Stimulated activated naive CD8-positive, alpha-beta T cell treated with anti-CD3 and anti-CD28 coated beads, Interleukin-15, Interleukin-2, amounts not matched to agents 100 U/mL and 50 U/mL, for 24 hours (primary cell): ENCODE results near the gene RIPK1.

ENCODE experiments used
- ATAC-seq: fragments of 150-1000 bp; cut with Tn5 transposase; one replicate; pipeline ENCODE4 v1.10.0; 2021
- DNase-seq: peaks from one replicate; pipeline ENCODE4 v3.0.0; 2021

Gene RIPK1

DNA sequence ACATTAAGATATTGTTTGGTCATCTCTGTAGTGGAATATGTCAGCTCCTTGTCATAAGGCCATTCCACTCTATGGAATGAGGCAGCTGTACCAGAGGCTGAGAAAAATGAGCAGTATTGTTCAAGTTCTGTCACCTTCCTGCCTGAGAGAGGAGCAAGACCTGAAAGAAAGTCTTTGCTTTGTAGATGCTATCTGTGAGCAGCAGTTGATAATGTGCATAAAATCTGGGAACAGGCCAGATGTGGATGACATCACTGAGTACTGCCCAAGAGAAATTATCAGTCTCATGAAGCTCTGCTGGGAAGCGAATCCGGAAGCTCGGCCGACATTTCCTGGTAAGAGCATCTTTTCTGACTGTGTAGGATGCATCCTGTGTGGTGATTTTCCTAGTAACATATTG is 16.8 kb downstream of the RIPK1 start:
- ATAC-seq, result no peak

DNA sequence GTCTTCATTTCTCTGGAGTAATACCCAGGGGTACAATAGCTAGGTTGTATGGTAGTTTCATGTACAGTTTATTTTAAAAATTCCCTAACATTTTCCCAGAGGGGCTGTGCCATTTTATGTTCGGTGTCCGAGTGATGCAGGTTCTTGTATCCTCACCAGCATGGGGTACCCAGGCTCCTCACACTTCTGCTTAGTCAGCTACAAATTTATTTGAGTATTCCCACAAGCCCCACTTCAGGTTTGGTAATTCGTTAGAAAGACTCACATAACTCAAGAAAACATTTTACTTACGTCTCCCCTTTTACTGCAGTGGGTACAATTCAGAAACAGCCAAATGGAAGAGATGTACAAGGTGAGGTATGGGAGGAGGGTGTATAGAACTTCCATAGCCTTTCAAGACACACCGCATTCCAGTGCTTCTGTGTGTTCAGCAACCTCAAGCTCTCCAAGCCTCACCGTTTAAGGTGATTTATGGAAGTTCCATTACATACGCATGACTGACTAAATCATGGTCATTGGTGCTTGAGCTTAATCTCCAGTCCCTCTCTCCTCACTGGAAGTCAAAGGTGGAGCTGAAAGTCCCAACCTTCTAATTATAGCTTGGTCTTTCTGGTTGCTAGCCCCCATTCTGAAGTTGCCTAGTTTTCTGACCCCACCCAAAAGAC is 18.1 kb downstream of the RIPK1 start:
- DNase-seq (no peak), ATAC-seq (no peak)

More for the DNA sequence above, 16.8 kb downstream of the RIPK1 start:
- no peak for DNase-seq

DNA sequence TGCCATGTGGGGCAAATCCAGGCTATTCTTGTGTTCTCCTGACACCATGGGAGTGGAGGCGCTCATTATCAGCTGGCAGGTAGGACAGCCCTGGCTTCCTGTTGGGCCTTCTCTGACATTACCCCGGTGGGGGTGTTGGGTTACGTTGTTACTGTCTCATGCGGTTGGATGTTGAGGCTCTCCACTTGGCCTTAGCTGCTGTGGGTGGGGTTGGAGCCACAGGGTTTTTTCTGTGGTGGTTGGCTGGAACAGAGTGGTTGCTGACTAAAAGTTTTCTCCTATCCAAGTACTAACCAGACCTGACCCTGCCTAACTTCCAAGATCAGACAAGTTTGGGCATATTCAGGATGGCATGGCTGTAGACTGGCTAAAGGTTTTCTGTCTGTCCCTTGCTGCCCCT is 20.2 kb downstream of the RIPK1 start:
- no peak for DNase-seq
- ATAC-seq, result peak; percentile 28

DNA sequence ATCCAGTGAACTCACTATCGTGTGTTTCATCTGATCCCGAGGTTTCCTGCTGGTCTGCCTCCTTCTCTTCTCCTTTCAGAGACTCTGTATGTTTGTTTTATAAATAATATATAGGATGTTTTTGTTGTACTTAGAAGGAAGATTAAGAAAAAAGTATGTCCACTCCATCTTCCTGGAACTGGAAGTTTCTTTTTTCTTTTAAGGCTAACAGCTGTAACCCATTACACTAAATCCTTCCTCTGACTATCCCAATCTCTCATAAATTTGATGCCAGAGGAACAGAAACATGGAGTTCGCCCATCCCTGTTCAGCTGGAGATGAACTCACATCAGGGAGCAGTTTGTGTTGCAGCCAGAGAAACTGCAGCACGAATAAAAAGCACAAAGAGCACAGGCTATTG is 20.7 kb downstream of the RIPK1 start:
- no peak for DNase-seq
- ATAC-seq, result no peak

DNA sequence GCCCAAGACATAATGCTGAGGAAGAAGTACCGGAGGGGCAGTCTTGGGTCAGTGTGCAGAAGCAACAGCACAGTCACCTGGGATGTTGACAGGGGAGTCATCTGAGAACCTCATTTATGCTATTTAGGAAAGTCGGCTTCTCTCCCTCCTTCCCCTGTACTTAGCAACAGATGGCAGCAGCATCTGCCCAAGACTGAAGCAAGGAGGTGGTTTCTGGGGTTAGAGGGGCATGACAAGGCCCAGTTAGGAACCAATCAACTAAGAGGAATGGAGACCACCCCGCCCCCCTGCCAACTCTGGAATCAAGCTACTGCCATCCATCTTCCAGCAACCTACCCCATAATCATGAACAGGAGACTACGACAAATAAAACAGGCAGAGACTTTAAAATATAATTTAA is 21.7 kb downstream of the RIPK1 start:
- ATAC-seq (peak; percentile 23), DNase-seq (no peak)

DNA sequence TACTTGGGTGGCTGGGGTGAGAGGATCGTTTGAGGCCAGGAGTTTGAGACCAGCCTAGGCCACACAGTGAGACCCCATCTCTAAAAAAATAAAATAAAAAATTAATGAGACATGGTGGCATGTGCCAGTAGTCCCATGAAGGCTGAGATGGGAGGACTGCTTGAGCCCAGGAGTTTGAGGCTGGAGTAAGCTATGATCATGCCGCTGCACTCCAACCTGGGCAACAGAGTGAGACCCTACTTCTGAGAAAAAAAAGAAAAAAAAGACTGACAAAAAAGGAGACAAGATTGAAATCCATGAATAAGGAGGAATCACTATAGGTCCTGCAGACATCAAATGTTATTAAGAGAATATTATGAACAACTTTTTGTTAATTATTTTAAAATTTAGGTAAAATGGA is 26.5 kb downstream of the RIPK1 start:
- ATAC-seq (no peak), DNase-seq (no peak)

DNA sequence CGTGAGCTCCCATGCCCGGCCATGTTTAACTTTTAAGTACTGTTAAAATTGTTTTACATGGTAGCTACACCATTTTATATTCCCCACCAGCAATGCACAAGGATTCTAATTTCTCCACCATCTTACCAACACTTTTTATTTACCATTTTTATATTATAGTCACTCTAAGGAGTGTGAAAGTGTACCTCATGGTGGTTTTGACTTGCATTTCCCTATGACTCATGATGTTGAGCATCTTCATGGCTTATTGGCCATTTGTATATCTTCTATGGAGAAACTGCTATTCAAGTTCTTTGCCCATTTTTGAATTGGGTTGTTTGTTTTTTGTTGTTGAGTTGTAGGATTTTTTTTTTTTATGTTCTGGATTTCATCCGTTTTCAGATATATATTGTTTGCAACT is 34.6 kb downstream of the RIPK1 start:
- ATAC-seq, result no peak
- DNase-seq, result no peak

DNA sequence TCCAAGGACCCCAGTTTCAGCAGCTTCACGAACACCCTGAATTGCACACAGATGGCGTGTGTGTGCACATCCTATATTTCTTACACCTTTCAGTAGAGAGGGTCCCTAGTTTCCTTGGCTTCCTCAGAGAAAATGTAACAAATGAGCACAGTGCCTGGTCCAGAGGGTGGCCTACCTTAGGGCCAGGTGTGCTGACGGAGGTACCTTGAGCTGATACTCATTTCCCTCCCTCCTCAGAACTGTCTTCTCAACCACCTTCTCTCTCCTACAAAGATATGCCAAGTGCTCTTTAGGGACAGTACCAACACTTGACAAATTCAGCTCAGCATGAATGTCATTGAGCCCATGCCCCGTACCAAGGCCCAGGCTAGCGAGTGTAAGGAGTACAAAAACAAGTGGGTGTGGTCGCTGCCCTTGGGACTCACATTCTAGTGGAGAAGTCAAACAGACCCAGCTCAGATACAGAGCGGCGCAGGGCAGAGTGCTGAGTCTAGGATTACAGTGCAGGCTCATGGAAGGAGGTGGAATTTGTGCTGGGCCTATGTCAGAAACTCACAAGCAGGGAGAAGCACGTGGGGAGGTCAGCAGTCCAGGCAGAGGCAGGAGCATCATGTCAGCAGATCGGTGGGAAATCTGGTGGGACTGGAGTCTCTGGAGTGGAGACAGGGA is 40.6 kb downstream of the RIPK1 start:
- ATAC-seq, result no peak
- DNase-seq, result no peak

DNA sequence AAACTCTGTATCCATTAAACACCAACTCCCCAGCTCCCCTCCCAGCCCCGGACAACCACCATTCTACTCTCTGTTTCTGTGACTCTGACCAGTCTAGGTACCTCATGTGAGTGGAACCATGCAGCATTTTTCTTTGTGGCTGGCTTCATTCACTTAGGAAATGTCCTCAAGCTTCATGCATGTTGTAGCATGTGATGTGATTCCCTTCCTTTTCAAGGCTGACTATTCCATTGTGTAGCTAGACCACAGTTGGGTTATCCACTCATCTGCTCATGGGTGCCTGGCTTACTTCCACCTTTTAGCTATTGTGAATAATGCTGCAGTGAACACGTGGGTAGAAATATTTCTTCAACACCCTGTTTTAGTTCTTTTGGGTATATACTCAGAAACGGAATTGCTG is 41.5 kb downstream of the RIPK1 start:
- DNase-seq (no peak), ATAC-seq (no peak)

DNA sequence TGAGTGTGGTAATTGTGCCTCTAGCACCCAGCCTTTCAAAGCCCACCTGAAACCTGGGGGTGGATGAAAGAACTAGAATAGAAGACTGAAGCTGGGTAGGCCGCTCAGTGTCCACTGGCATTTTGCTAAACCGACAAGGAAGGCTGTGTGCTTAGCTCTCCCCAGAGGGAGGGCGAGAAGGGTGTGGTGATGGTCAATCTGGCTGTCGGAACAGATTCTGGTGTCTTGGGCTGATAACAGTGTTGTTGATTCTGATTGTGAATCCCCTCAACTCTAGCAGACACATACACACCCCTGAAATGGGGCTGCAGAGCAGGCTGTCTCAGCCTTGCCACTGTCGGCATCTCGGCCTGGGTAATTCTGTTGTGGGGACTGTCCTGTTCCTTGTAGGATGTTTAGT is 46.1 kb downstream of the RIPK1 start:
- DNase-seq (no peak), ATAC-seq (no peak)

DNA sequence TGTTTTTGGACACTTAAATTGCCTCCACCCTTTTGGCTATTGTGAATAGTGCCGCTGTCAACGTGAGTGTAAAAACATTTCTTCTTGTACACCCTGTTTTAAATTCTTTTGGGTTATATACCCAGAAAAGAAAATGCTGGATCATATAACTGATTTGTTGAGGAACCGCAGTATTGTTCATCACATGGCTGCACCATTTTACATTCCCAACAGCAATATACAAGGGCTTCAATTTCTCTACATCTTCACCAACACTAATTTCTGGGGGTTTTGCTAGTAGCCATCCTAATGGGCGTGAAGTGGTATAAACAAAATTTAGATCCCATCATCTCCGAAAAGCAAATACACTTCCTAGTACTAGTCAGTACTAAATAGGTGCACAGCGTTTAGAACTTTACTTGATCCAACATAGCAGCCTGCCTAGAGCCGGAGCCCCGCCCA is 49.6 kb downstream of the RIPK1 start:
- DNase-seq (no peak), ATAC-seq (no peak)

DNA sequence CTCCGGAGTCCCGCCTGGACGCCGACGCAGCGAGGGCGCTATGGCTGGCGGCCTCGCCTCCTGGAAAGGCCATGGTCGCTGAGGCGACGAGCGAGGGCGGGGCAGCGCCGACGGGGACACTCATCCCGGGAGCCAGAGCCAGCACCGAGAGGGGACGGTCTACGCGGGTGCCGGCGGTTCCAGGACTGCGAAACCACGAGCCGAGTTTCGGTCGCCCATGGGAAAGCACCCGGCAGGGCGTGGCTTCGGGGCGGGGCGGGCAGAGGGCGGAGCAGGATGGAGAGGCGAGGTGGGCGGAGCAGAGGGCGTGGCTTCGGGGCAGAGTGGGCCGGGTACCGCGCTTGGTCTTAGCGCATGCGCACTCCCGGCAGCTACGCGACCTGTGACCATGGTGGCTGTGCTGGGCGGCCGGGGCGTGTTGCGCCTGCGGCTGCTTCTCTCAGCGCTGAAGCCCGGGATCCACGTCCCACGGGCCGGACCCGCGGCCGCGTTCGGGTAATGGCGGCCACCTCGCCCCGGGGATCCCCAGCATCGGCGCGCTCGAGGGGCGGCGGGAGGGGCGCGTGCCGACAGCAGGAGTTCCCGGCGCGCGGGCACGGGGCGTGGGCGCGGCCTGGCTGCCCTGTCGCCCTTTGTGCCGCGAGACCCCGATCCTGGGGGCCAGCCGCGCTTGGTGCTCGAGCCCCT is 50.2 kb downstream of the RIPK1 start, which contains the start of gene BPHL:
Gene BPHL, plus strand, starts transcription at position 359 of the 687 bp plus-strand sequence. Its CDS starts 30 bp downstream, at position 389.
- peak; percentile 100 for DNase-seq
- ATAC-seq, result peak; percentile 94

DNA sequence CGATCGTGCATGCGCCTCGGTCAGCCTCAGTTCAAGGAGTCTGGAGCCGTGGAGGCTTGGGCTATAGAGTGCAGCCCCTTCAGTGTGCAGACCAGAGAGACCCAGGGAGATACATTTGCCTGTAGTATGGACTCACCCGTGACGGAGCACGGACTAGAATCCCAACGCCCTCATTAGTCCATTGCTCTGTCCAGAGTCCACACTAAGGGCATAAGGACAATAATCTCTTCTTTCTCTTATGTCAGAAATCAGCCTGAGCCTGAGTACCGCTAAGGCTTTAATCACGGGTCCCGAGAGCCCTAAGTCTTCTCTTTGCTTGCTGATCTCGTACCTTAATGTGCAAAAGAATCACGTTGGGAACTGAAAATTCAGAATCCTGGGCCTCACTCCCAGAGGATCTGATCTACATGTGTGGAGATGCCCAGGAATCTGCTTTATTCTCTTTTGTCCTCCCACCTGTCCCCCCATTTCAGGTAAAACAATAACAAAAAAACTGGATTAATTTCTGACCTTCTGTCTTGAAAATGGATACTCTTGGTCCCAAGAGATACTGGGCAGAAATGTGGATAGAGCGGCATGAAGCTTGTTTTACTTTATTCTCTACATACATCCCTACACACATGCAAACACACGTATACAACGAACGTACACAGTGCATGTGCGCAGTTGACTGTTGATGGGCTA is 50.9 kb downstream of the RIPK1 start:
- no peak for DNase-seq
- peak; percentile 25 for ATAC-seq

DNA sequence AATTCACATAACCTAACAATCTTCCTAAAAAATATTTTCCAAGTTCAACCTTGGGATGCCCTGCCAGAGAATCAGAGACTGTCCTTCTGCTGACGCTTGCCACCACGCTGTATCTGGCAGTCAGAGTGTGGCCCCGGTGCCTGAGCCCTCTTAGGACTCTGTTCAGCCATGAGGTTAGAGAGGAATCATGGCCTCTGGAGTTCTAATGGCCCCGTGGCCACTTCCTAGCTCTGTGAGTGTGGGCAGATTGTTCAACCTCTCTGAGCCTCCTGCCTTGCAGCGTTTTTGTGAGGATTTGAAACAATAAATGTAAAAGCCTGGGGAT is 52.4 kb downstream of the RIPK1 start:
- ATAC-seq (no peak), DNase-seq (no peak)

DNA sequence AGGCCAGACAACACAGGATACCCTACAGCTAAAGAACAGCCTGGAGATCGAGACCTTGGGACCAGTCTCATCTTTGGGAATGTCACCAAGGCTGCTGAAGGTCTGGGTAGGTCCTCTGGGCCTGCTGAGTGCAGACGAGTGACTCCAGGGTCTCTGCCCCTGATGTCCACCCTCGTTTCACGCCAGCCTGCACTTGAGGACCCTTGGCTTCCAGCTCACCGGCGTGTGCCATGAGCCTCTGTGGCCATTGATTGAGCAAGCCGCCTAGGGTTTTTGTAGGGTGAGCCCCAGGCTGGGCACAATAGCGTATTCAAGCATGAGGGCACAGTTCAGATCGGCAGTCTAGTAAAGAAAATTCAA is 54.5 kb downstream of the RIPK1 start:
- ATAC-seq (no peak), DNase-seq (no peak)

DNA sequence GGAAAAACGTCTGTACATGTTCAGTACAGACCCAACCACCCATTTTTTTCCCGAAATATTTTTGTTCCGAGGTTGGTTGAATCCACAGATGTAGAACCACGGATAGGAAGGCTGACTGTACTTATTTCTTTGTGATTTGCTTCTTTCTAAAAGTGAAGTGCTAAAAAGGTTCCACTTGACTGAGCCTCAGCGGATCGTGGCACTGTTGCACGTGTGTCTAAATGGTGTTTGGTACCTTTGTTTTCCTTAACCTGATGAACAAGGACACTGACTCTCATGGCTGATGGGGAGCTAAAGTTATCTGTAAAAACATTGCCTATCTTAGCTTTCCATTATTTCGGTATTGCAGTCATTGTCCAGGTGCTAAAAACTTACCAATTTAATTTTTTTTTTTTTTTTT is 56.4 kb downstream of the RIPK1 start:
- ATAC-seq (no peak), DNase-seq (no peak)

DNA sequence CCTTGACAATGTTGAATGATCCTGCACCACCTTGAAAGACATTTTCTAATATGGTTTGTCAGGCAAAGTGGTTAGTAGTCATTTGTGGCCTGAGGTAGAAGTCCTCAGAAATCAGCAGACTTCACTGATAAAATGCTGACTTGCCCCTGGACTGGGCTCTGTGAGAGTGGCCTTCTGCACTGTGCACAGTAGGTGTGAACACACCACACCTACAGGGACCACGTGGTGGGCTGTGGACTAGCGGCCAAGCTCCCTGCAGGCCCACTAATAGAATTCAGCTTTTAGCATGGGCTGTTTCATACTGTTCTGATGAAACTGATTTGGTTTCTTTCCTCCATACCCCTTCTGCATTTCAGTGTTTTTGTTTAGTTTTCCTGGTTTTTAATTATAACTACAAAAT is 57.5 kb downstream of the RIPK1 start:
- ATAC-seq (no peak), DNase-seq (no peak)

DNA sequence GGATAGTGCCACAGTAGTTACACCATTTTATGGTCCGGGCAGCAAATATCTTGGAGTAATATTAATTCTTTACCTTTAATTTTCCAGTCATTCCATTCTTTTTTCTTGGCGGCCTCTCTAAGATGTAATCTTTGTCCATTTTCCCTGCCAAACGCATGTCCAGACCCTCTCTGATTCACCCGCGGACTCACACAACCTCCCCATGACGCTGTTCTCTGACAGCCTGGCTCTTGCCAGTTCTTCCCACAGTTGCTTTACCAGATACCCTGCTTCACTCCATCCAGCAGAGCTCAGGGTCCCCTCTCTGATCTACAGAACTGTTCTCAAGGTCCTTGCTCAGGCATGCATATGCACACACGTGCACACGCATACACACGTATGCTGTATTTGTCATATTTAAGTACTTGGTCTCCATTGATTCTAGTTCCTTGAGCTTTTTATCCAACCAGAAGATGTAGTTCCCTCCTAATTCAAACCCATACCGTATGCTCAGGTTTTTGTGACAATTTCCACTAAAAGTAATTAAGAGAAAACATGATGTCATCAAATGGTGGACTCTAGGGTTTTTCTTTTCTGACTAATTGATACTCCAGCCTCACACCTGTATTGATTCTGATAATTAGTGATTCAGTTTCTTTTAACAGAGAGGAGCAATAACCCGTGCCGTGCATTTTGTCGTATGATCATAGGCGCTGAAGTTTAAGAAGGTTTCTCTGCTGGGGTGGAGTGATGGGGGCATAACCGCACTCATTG is 60.2 kb downstream of the RIPK1 start:
- no peak for ATAC-seq
- no peak for DNase-seq

DNA sequence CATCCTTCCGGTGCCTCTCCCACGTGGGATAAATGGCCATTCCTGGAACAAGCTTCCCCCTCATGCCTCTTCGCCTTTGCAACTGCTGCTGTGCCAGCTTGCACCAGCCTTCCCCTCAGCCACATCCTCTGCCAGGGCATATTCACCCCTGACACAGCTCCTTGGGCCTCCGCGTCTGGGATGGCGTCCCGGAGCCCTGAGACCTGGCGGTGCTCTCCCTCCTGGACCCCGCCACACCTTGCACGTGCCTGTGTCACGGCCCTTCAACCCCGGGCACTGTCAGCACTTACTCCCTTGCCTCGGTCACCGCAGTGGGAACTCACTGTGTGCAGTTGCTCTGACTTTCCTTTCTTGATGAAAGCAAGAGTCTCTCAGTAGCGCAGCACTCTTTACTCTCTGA is 63.4 kb downstream of the RIPK1 start:
- DNase-seq (no peak), ATAC-seq (no peak)

DNA sequence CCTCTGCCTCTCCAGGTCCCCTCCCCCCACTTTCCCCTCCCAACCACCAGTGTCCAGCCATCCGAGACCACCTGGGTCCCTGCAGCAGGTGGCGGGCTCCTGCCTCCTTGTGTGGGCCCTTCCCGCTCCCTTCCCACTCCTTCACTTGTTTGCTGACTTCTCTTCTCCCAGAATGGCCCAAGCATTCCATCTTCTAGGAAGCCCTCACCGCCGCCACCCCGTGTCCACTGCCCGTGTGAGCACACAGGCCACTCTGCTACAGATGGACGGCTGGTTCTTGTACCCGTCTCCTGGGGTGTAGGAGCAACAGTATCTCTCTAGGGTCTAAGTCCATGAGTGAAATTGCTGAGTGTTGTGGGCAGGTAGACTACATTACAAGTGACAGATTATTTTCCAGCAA is 65.2 kb downstream of the RIPK1 start:
- DNase-seq (no peak), ATAC-seq (no peak)

DNA sequence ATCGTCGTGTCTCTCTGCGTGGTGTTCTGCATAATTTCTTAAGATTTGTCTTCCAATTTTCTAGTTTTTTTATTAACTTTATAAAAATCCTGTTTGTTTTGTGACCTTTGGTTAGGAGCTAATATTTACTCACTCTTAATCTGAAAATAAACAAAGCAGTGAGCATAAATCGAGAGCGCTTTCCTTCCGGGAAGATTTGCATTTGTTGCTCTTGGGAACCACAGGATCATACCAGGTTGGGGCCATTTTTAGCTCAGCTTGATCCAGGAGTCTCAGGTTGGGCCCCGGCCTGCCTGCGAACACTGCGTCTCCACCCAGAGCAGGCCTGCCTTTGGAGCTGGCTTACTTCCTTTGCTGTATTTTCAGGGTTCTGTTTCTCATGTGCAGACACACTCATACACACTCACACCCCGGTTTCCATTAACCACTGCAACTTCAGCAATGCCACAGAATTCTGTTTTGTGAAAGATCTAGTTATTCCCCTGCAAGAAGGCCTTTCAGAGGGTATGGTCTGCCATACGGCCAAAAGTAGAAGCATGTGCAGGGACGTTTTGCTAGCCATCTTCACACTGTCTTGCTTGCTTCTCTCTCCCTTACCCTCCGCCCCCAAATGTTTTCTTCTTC is 67.5 kb downstream of the RIPK1 start:
- ATAC-seq (no peak), DNase-seq (no peak)
